ENCODE data around the gene USF1. TPM values are rescaled to one million over a fixed set of nuclear protein-coding genes. Genes with fewer than 3 reads are reported as not detected.

The USF1 gene
- total and polyA plus RNA-seq, 10 donors: 113 to 339 (median 127) TPM

DNA sequence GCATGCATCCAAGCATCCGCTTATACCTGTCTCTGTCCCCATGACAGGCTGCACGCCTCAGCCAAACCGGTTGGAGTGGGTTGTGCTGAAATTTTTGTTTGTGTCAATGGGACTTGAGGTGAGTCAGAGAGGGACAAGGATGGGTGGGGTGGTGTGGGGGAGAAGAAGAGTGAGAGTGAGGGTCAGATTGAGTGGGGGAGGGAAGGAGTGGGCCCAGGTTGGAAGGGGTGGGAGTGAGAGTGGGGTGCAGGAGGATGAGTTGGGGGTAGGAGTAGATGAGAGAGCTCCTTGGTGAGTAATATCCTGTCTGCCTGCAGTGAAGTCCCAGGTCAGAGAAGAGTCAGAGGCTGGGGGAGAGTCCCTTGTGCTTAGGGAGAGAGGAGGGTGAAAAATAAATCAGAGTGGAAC is 46.8 kb upstream of the USF1 start:
- 80 to 90% (median 84%) methylated on average over 3 of the region's 3 CpGs for WGBS, 5 donors
- no peak for DNase-seq
- H3K9me3 ChIP-seq: no peaks in the 10 kb centered on the region
- TF ChIP-seq POLR2A (IDR thresholded peaks at IDR 0.05): no peak
- TF ChIP-seq, protein P1, sequence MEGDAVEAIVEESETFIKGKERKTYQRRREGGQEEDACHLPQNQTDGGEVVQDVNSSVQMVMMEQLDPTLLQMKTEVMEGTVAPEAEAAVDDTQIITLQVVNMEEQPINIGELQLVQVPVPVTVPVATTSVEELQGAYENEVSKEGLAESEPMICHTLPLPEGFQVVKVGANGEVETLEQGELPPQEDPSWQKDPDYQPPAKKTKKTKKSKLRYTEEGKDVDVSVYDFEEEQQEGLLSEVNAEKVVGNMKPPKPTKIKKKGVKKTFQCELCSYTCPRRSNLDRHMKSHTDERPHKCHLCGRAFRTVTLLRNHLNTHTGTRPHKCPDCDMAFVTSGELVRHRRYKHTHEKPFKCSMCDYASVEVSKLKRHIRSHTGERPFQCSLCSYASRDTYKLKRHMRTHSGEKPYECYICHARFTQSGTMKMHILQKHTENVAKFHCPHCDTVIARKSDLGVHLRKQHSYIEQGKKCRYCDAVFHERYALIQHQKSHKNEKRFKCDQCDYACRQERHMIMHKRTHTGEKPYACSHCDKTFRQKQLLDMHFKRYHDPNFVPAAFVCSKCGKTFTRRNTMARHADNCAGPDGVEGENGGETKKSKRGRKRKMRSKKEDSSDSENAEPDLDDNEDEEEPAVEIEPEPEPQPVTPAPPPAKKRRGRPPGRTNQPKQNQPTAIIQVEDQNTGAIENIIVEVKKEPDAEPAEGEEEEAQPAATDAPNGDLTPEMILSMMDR (IDR thresholded peaks at IDR 0.05 in 8 of 11, conservative IDR thresholded peaks at IDR 0.05 in 3 of 11): no peak
- no peak for TF ChIP-seq POLR2AphosphoS5 (IDR thresholded peaks at IDR 0.05)
- H3K27me3 ChIP-seq (replicated peaks in 1 of 7): no peaks in the 10 kb centered on the region
- no peak overlapping the region for H3K27ac ChIP-seq
- no peak overlapping the region for H3K4me3 ChIP-seq
- peaks cover 5 to 27% (median 16%) of the 10 kb centered on the region in 6 donors for H3K4me1 ChIP-seq
- intact Hi-C loops (cut with DNase I; ENCODE audit: low total_unique reads): loop anchor here (10.0 kb wide), 1 partner anchor 48 kb away; the partner anchor contains the start of gene USF1
- H3K36me3 ChIP-seq: no peaks in the 10 kb centered on the region

DNA sequence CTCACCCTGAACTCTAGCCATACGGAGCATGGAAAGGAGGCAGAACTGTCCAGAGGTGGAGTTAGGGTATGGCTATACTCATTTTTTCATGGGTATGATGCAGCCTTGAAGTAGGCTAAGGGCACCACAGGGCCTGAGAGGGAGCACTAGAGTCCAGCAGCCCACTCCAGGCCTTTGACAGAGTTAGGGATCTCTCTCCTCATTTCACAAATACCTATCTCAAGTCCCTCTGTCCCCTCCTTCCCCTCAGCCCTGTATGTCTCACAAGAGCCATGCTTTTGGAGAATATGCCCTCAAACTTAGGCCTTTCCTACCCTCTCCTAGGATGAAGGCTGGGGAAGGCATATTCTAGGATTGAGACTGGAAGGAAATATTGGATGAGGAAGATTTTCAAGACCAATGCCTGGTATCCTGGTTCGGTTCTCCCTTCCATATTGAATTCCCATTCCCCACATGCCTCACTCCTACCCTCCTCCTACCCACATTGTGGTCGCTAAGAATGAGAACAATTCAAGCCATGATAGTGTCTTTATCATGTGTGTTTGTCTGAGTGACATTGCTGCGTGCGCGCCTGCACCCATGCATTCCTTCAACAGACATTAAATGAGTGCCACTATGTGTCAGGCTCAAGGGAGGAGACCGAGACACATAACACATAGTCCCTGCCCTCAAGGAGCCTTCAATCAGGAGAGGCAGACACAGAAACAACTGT is 46.2 kb upstream of the USF1 start:
- DNase-seq: no peak
- intact Hi-C loops (cut with DNase I; ENCODE audit: low total_unique reads): loop anchor here (10.0 kb wide), 1 partner anchor 47 kb away; the partner anchor contains the start of gene USF1

DNA sequence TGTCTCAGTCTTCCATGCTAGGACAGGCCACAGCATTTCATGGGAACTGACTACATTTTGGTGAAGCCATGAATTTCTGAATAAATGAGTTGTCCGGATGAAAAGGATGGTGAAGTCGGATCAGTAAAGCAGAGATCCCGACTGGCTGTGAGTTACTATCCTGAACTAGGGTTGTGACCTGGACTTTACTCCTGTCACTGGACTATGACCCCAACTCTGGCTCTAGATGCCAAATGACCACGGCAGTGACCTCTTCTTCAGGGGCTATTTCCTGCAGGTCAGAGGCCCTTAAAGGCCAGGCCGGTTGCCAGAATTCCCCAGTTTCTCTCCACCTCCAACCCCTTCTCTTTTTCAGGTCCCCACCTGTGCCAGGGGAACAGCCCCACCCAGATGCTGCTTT is 45.3 kb upstream of the USF1 start:
- intact Hi-C loops (cut with DNase I; ENCODE audit: low total_unique reads): loop anchor here (10.0 kb wide), 1 partner anchor 46 kb away; the partner anchor contains the start of gene USF1
- no peak overlapping the region for H3K4me3 ChIP-seq
- WGBS, 5 donors: 81 to 94% (median 86%) methylated on average over 5 of the region's 5 CpGs

More for the DNA sequence above, 46.2 kb upstream of the USF1 start:
- Histone ChIP-seq H3K27ac (no peak overlapping the region), H3K36me3 (no peaks in the 10 kb centered on the region), H3K27me3 (replicated peaks in 1 of 7) (no peaks in the 10 kb centered on the region), H3K4me1 (peaks cover under 1 to 20% (median 10%) of the 10 kb centered on the region in 6 donors), H3K9me3 (no peaks in the 10 kb centered on the region), H3K4me3 (no peak overlapping the region)
- TF ChIP-seq POLR2AphosphoS5 (IDR thresholded peaks at IDR 0.05) (no peak), POLR2A (IDR thresholded peaks at IDR 0.05) (no peak)
- TF ChIP-seq, protein P1 (IDR thresholded peaks at IDR 0.05 in 8 of 11, conservative IDR thresholded peaks at IDR 0.05 in 3 of 11): no peak
- 92 to 98% (median 96%) methylated on average over 7 of the region's 7 CpGs for WGBS, 5 donors

DNA sequence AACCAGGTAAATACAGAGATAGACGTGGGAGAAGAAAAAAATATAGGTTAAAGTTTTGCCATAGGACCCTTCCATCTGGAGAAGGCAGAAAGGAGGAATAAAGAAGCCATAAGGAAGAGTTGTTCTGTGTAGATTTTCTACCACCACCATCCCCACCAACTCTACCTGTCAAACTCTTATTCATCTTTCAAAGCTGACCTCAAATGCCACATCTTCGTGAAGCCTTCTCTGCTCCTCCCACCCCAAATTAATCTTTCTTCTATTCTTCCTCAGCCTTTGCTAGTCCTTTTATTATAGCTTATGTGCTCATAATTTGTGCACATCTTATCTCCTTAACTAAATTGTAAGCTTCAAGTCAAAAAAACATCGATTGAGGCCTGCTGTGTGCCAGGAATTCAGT is 44.8 kb upstream of the USF1 start:
- 77 to 87% (median 84%) methylated on average over 3 of the region's 3 CpGs for WGBS, 5 donors
- Histone ChIP-seq H3K36me3 (no peaks in the 10 kb centered on the region), H3K27me3 (replicated peaks in 1 of 7) (no peaks in the 10 kb centered on the region), H3K27ac (no peak overlapping the region), H3K9me3 (no peaks in the 10 kb centered on the region), H3K4me3 (no peak overlapping the region), H3K4me1 (peaks cover 0 to 7% (median 0%) of the 10 kb centered on the region in 6 donors)
- DNase-seq: no peak
- TF ChIP-seq, protein P1 (IDR thresholded peaks at IDR 0.05 in 8 of 11, conservative IDR thresholded peaks at IDR 0.05 in 3 of 11): no peak
- no peak for TF ChIP-seq POLR2AphosphoS5 (IDR thresholded peaks at IDR 0.05)
- no peak for TF ChIP-seq POLR2A (IDR thresholded peaks at IDR 0.05)
- intact Hi-C loops (cut with DNase I; ENCODE audit: low total_unique reads): loop anchor here (10.0 kb wide), 1 partner anchor 46 kb away; the partner anchor contains the start of gene USF1

More for the DNA sequence above, 45.3 kb upstream of the USF1 start:
- DNase-seq: no peak
- Histone ChIP-seq H3K27me3 (replicated peaks in 1 of 7) (no peaks in the 10 kb centered on the region), H3K9me3 (no peaks in the 10 kb centered on the region), H3K36me3 (no peaks in the 10 kb centered on the region), H3K27ac (no peak overlapping the region), H3K4me1 (peaks cover 0 to 11% (median 2%) of the 10 kb centered on the region in 6 donors)
- TF ChIP-seq, protein P1 (IDR thresholded peaks at IDR 0.05 in 8 of 11, conservative IDR thresholded peaks at IDR 0.05 in 3 of 11): no peak
- TF ChIP-seq POLR2A (IDR thresholded peaks at IDR 0.05) (no peak), POLR2AphosphoS5 (IDR thresholded peaks at IDR 0.05) (no peak)

Data from spleen (tissue), 11 donors.